CD4-positive, alpha-beta T cell treated with Interleukin-12 subunit alpha and Interleukin-12 subunit beta, for 1 hour (primary cell): Measurements from ENCODE around the gene TBC1D16.
A peak's percentile ranks its signal among the peaks of the same experiment; 100 is the strongest.

Experiments used
- DNase-seq: peaks from one replicate; pipeline ENCODE4 v3.0.0-alpha.2; 2020

Gene TBC1D16

DNA sequence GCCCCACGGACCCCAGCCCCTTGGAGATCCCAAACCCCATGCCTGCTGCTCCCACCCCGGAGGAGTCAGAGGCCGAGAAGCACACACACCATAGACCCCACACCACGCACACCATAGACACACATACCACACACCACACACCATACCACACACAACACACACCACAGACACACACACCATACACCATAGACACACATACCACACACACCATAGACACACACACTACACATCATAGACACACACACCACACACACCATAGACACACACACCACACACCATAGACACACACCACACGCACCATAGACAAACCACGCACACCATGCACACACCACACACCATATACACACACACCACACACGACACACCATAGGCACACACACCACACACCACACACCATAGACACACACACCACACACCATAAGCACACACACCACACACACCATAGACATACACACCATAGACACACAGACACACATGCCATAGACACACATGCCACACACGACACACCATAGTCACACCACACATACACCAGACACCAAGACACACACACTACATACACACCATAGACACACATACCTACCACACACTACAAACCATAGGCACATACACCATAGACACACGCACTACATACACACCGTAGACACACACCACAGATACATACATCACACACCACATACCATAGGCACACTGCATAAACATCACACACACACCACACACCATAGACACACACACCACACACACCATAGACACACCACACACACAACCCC, 11.3 kb downstream of the TBC1D16 start:
- DNase-seq: no peak

DNA sequence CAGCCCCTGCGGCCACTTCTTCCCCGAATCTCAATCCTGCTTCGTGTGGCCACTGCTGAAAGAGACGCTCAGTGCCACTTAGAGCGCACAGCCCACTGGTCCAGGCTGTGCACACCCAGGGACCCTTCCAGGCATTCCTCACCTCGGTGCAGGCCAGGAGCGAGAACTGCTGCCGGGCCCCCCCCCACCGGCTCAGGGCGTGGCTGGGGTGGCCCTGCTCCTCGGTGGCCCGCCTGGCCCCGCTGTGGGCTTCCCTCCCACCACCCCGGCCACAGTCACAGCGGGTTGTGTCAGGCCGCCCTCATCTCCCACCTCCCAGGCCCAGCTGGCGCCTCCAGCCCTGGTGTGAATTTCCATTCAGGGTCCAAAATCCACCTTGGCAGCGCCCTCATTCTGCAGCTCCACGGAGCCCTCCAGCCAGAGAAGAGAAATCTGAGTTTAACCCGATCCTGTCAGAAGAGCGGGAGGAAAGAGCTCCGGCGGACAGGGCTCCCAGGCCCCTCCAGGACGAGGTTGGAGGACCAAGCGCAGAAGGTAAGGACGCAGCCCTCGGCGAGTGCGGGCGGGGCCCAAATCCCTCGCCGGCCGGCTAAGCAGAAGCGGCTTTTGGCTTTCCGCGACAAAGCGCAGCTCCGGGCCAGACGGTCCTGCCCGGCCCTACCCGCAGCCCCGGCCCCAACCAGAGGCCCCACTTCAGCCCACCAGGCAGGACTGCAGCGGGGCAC, 12.0 kb downstream of the TBC1D16 start:
- no peak for DNase-seq

DNA sequence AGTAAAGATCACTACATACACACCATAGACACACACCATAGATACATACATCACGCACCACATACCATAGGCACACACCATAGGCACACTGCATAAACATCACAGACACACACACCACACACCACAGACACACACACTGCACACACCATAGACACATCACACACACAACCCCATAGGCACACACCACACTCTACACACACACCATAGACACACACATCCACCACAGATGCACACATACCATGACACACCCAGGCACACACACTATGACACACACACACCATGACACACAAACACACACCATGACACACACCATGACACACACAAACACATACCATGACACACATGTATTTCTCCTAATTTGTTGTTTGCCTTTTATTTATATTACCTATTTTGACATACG, 14.1 kb downstream of the TBC1D16 start:
- no peak for DNase-seq

DNA sequence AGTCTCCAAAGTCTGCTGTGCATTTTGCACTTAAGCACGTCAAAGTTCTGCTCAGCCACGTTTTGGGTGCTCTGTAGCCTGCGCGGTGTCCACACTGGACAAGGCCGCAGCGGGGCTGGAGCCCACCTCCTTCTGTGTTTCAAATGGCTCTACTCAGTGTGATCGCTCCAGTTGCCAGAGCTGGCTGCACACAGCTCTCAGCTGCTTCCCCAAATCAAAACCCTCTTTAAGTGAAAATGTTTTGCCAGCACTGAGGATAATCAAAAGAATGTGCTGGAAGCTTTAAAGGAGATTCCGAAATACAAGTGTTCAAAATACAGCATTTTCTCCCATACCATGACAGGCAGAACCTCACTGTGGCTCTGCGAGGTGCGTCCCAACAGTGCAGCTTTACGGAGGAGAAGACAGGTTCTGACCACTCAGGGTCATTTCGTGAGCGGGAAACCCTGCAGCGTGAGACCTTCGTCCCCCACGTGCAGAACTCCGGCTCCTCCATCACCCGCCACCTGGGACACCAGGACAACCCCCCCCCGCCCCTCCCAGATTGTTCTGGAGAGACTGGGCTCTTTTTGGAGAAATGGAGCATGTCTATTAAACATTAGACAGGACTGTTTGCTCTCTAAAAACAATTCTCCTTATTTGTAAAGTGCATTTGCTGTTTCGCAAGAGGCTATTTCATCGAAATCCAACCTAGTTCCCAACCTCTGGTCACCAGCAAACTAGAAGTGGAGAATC, 16.6 kb downstream of the TBC1D16 start:
- no peak for DNase-seq

DNA sequence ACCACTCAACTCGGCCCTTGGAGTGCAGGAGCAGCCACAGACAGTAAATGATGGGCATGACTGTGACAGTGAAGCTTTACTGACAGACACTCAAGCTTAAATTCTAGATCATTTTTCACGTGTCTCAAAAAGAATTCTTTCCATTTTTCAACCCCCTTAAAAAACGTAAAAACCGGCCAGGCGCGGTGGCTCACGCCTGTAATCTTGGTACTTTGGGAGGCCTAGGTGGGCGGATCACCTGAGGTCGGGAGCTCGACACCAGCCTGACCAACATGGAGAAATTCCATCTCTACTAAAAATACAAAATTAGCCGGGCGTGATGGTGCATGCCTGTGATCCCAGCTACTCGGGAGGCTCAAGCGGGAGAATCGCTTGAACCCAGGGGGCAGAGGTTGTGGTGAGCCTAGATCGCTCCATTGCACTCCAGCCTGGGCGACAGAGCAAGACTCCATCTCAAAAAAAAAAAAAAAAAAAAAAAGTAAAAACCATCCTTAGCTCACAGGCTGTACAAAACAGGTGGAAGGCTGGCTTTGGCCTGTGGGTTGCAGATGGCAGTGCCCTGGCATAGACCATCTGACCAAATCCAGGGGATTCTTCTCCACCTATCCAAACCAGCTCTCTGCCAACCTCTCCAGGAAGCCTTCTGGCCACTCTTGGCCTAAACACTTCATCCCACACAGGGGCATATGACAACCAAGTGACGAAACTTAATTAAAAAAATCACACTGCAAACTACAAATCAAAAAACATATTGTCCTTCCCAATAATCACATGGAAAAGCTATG, 18.3 kb downstream of the TBC1D16 start:
- DNase-seq: no peak

DNA sequence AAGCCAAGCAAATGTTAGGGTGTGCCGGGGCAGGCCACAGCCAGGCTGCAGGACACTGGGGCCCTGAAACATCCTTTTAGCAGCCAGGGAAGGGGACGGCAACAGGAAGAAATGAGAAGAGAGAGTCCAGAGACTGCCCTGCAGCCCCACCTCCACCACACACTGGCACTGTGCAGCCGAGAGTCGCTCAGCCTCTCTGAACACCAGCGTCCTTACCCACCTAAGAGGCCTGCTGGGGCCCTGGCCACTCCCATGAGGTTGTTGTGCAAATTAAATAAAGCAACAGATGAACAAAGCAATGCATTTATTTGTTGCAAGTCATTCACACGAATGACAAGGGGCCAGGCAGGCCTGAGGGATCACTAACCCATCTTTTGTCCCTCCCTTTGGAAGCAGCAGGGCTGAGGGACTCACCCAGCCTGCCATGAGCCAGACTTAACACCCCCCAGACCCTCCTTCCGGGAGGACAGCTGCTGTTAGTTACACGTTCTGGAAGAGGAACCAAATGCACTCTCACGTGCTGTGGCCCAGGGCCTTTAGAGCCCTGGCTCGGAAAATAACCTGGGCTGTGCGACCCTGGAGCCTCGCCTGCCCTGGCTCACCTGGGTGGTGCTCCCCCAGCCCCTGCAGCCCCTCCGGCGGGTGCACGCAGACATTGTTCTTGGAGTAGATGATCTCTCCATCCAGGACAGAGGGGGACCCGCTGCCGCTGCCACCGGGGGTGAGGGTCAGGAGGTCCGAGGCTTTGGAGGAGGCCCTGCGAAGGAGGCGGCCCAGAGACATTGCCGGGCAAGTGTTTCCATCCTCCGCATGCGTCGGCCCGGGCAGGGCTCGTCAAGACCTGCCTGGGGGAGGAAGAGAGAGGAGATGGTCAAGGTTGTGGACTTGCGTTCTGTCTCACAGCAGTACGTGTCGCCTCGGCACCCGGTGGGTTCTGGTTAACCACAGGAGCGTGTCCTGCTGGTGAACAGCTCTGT, 22.6 kb downstream of the TBC1D16 start:
- DNase-seq: no peak

DNA sequence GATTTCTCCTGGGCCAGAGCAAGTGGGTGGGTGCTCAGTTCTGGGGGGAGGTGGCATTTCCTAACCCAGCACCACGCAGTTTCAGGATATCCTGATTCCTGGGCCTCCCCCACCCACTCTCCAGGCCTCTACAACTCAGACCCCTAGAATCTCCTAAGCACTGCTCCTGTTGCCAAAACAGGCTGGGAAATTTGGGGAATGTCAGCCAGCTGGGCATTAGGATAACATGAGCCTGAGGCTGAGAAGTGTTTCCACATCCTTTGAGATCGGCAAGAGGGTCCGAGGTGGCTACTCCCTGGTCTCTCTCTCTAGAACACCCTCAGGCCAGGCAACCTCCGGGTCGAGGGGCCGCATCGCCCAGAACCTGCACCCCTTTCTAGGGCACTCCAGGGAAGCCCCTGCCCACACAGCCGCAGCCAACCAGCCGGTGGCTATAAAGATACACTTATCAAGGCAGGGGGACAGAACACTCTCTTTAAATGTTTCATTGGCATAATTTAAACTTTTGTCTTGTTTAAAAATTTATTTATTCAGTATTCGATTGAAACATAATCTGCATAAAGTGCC, 23.6 kb downstream of the TBC1D16 start:
- DNase-seq: no peak

GRCh38 chr17:80010283-80010858, 25.3 kb downstream of the TBC1D16 start:
- no peak for DNase-seq

DNA sequence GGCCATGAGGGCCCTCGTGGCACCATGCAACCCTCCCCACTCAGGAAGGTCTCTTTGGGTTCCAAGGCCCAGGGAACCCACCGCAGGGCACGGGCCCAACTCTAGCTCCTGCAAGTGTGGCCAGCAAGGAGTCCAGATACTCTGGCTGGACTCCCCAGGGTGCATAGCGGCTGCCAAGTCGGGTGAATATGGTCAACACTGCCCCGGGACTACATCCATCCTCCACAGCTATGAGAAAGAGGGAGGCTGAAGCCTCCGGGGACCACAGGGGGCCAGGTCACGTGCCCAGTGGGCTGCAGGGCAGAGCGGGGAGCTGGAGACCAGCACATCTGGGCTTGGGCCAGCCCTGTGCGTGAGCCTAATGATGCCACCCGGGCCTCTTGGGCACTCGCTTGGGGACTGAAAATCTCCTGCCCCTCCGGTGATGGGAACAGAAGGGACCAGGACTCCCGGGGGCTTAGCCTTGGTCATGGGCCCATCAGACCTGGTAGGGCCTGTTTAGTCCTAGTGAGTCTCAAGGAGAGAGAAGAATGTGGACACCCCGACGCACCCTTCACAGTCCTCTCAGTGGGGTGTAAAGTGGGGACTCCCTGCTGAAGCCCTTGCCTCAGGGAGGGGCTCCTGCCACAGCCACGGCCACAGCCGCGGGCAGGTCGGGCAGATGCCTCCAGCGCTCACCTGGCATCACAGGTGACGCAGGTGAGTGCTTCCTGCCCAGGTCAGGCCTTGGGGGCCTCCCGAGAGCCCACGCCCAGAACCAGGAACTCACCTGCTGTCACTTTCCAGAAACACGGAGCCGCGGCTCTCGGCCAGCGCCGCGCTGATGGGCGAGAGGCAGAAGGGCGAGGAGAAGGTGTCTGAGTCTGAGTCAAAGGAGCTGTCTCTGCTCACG, 26.0 kb downstream of the TBC1D16 start:
- no peak for DNase-seq

DNA sequence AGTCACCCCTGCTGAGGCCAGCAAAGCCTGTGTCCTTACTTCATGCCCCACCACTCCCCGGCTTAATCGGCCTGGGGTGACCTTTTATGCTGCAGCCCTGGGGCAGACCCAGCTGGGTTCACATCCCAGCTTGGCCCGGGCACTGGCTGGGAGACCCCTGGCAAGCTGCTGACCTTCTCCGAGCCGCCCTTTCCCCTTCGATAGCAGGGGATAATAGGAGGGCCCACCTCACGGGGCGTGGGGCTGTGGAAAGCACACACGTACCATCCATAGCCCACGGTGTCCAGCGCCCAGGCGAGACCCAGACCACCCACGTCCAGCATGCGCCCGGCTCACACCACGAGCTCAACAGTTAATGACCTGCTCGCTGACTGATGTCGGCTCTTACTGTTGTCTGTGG, 26.8 kb downstream of the TBC1D16 start:
- DNase-seq: no peak

GRCh38 chr17:80008383-80008840, 27.3 kb downstream of the TBC1D16 start:
- DNase-seq: peak; percentile 76

DNA sequence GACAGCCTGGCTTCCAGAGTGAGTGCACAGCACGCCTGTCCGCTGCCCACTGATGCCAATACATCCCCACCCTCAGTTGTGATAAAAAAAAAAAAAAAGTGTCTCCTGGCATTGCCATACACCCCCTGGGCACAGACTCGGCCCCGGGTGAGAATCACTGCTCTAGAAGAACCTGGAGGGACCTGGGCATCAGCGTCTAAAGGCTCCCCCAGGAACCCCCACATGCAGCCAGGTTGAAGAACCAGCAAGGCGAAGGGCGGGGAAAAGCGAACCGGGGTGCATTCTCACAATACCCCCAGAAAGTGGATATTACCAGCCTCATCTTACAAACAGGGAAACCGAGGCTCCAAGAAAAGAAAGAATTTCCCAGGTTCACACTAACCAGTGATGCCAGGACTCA, 27.7 kb downstream of the TBC1D16 start:
- no peak for DNase-seq

DNA sequence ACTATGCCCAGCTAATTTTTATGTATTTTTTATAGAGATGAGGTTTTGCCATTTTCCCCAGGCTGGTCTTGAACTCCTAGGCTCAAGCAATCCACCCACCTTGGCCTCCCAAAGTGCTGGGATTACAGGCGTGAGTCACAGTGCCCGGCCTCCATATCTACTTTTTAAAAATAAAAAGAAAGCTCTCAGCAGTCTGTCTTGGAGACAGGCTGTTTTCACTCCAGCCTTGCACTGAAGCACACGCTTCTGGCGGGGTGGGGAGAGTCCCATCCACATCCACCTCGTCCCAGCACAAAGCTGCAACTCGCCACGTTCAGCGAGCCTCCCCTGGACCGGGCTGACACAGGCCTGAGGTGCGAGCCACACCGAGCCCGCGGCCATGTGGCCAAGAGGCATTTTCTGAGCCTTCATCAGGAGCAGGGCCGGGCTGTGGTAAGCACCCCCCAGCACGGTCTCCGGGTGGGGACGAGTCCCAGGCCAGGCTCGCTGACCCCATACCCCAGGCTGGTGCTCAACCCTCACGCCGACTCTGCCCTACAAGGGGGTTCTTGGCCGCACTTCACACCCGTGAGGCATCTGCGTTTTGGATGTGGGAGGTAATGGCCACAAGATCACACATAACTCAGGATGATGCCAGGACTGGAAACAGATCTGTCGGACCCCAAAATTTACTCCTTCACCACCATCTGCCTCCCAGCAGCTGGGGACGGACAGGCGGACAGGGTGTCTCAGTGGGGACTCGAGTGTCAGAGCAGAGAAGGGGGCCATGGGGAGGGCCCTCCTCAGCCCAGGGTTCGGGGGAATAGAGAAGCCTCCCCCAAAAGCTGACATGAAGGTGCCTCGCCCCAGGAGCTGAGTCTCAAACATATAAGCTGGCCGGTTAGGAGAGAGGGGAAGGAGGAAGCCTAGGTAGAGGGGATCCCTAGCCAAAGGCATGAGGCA, 28.6 kb downstream of the TBC1D16 start:
- DNase-seq: no peak

- DNase-seq: no peak
Observed at GRCh38 chr17:80006339-80006720, 29.3 kb downstream of the TBC1D16 start.

DNA sequence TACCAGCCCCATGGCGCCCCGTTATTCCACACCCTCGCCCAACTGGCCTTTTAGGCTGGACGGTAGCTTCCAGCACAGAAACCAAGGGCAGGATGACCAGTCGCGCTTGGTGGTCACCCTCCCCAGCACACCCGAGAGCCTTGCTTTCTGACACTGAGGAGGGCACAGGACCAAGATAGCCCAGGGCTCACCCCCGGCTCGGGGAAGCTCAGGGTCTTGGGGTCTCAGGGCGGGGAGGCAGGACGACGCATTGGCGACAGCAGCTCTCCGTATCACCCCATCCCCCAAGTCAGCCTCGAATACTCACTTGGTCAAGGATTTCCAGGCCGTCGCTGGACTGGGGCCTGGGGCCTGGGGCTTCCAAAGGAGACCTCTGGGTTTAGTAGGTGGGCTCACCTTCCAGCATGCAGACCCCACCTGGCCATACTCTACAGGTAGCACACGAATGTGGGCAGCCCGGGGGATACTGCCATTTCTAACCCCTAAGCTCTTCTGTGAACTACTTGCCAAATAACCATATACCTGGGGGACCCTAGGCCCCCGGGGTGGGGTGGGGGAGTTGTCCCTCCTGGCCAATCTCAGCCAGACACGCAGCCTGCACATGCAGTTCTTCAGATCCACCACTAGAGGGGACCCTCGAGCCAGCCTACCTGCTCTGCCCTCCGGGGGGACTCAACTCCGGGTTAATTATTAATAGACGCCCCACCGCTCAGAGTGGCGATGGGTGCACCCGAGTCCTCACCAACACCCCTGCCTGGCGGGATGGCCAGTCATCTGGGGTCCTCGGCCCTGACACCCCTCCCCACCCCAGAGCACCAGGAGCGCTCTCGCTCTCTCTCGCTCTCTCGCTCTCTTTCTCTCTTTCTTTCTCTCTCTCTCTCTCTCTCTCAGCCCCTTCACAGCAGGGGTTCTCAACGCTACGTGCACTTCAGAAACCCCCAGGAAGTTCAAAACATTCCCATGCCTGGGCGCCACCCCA, 30.0 kb downstream of the TBC1D16 start:
- peak; percentile 71 for DNase-seq

DNA sequence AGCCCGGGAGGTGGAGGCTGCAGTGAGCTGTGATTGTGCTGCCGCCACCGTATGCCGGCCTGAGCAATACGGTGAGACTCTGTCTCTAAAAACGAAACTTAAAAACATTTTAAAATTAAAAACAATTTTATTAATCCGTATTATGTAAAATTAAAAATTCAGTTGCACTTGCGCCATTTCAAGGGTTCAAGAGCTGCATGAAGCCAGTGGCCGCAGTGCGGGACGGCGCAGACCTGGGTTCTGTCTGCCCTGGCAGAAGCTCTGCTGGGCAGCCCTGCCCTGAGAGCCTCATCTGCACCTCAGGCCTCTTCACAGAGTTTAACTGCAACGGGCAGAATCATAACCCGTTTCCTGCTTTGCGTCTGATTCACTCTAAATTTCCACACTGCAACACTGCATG, 31.7 kb downstream of the TBC1D16 start:
- DNase-seq: no peak
